ENCODE data around the gene UBE2E2. TPM values are rescaled to one million over a fixed set of nuclear protein-coding genes. Genes with fewer than 3 reads are reported as not detected.

The UBE2E2 gene
- total RNA-seq, 3 donors from 2014 or later = 31.5 to 96.2 (median 59.7) TPM

DNA sequence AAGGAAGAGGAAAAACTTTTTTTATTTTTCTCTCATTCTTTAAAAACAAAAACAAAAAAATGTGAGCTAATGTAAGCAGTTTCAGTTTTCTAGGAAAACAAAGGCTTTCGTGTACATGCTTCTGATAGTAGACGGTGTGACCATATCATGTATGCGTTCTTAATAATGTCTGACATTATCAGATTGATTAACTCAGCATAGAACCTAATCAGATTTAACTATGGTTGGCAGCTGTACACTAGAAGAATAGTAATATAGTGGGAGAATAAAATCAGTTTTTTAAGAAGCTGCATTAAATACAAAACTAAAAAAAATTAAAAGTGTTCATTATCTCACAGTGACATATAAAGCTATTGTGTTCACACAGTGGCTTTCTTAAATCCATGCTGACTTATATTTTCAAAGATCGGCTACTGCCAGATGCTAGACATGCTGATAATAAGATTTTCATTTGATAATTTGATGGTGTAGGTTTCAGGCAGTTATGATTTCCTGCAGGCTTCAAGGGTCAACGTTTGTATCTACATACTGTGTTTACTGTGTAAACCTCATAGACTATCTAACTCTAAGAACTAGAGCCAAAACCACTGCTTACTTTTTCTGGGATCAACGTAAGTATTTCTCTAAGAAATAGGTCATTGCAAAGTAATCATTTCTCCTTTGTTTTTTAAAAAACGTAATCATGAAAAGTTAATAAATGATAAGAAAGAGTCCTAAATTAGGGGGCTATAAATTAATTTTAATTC lies 74.0 kb downstream of the UBE2E2 start:
- H3K9me3 ChIP-seq = peaks cover 2 to 3% of the 10 kb centered on the region in 2 donors
- no peaks in the 10 kb centered on the region for H3K36me3 ChIP-seq
- intact Hi-C loops (cut with DNase I; ENCODE audit: low total_unique reads) = no loop called here
- H3K4me3 ChIP-seq = no peak overlapping the region
- H3K27ac ChIP-seq = no peak overlapping the region
- DNase-seq (ENCODE audit: low spot score in 2 of 2) = no peak
- no peaks in the 10 kb centered on the region for H3K27me3 ChIP-seq
- no peaks in the 10 kb centered on the region for H3K4me1 ChIP-seq
- TF ChIP-seq, protein P1, sequence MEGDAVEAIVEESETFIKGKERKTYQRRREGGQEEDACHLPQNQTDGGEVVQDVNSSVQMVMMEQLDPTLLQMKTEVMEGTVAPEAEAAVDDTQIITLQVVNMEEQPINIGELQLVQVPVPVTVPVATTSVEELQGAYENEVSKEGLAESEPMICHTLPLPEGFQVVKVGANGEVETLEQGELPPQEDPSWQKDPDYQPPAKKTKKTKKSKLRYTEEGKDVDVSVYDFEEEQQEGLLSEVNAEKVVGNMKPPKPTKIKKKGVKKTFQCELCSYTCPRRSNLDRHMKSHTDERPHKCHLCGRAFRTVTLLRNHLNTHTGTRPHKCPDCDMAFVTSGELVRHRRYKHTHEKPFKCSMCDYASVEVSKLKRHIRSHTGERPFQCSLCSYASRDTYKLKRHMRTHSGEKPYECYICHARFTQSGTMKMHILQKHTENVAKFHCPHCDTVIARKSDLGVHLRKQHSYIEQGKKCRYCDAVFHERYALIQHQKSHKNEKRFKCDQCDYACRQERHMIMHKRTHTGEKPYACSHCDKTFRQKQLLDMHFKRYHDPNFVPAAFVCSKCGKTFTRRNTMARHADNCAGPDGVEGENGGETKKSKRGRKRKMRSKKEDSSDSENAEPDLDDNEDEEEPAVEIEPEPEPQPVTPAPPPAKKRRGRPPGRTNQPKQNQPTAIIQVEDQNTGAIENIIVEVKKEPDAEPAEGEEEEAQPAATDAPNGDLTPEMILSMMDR (IDR thresholded peaks at IDR 0.05) = no peak
- TF ChIP-seq POLR2A (IDR thresholded peaks at IDR 0.05) (no peak), POLR2AphosphoS5 (IDR thresholded peaks at IDR 0.05) (no peak)

DNA sequence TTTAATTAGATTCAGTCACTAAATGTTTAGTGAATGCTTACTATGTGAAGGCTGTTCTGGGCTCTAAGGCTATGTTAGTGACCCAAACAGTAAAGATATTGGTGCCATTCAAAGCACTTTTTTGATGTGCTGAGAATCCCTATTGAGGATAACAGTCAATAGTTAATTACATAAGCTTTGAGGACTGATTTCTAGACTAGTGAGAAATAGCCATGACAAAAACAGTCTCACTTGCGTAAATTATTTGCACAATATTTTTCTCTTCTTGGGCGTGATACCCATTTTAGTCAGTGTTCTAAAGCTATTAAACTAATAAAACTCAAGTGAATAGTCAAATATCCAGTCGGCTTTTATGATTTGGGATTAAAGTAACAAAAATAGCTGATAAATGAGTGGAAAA lies 74.6 kb downstream of the UBE2E2 start:
- DNase-seq (ENCODE audit: low spot score in 2 of 2) = no peak
- no peaks in the 10 kb centered on the region for H3K4me1 ChIP-seq
- no peaks in the 10 kb centered on the region for H3K9me3 ChIP-seq
- H3K27ac ChIP-seq = no peak overlapping the region
- intact Hi-C loops (cut with DNase I; ENCODE audit: low total_unique reads) = no loop called here
- TF ChIP-seq, protein P1 (IDR thresholded peaks at IDR 0.05) = no peak
- TF ChIP-seq POLR2A (IDR thresholded peaks at IDR 0.05) (no peak), POLR2AphosphoS5 (IDR thresholded peaks at IDR 0.05) (no peak)
- no peaks in the 10 kb centered on the region for H3K27me3 ChIP-seq
- H3K36me3 ChIP-seq = no peaks in the 10 kb centered on the region
- no peak overlapping the region for H3K4me3 ChIP-seq

DNA sequence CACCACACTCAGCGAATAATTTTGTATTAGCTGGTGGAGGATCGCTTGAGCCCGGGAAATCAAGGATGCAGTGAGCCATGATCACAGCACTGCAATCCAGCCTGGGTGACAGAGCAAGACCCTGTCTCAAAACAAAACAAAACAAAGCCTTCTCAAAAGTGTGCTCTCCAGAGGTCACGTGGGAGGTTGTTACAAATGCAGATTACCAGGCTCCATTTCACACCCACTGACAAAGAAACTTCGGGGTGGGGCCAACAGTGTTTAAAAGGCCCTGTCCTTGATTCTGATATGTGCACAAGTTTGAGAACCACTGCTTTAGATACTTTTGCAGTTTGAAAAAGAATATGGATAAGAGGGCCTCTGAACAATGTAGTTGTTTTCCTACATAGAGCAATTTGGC lies 80.5 kb downstream of the UBE2E2 start:
- Histone ChIP-seq H3K27ac (no peak overlapping the region), H3K36me3 (no peaks in the 10 kb centered on the region), H3K4me3 (no peak overlapping the region), H3K4me1 (no peaks in the 10 kb centered on the region), H3K9me3 (peaks cover 6 to 12% of the 10 kb centered on the region in 2 donors), H3K27me3 (no peaks in the 10 kb centered on the region)
- no peak for DNase-seq (ENCODE audit: low spot score in 2 of 2)
- TF ChIP-seq, protein P1 (IDR thresholded peaks at IDR 0.05) = no peak
- TF ChIP-seq POLR2AphosphoS5 (IDR thresholded peaks at IDR 0.05) (no peak), POLR2A (IDR thresholded peaks at IDR 0.05) (no peak)
- intact Hi-C loops (cut with DNase I; ENCODE audit: low total_unique reads) = no loop called here

DNA sequence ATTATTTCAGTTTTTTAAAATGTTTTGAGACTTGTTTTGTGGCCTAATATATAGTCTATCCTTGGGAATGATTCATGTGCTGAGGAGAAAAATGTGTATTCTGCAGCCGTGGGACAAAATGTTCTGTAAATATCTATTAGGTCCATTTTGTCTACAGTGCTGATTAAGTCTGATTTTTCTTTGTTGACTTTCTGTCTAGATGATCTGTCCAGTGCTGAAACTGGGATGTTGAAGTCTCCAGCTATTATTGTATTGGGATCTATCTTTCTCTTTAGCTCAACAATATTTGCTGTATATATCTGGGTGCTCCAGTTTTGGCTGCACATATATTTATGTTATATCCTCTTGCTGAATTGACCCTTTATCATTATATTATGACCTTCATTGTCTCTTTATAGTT lies 85.2 kb downstream of the UBE2E2 start:
- DNase-seq (ENCODE audit: low spot score in 2 of 2) = no peak
- Histone ChIP-seq H3K9me3 (peaks cover 6 to 12% of the 10 kb centered on the region in 2 donors), H3K27me3 (no peaks in the 10 kb centered on the region), H3K36me3 (no peaks in the 10 kb centered on the region), H3K4me3 (no peak overlapping the region), H3K27ac (no peak overlapping the region), H3K4me1 (no peaks in the 10 kb centered on the region)
- TF ChIP-seq POLR2AphosphoS5 (IDR thresholded peaks at IDR 0.05) (no peak), POLR2A (IDR thresholded peaks at IDR 0.05) (no peak)
- TF ChIP-seq, protein P1 (IDR thresholded peaks at IDR 0.05) = no peak
- intact Hi-C loops (cut with DNase I; ENCODE audit: low total_unique reads) = no loop called here

DNA sequence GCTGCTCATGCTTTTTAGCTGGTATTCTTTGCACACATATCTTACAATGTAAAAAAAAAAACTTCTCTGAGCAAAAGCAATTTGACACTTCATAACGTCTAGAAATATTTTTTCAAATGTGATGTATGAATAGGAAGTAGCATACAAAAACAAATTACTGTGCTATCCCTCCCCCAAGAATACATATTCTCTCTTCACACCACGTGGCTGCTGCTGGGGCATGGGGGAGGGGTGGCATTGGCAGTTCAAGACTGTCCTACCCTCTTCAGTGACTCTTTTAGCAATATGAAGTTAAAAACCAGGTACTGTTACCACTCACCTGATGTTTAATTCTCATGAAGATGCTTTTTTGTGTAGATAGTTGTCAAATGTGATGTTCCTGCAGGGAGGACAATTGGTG lies 85.6 kb downstream of the UBE2E2 start:
- no peak overlapping the region for H3K4me3 ChIP-seq
- no peak for TF ChIP-seq POLR2A (IDR thresholded peaks at IDR 0.05)
- TF ChIP-seq POLR2AphosphoS5 (IDR thresholded peaks at IDR 0.05) = no peak
- TF ChIP-seq, protein P1 (IDR thresholded peaks at IDR 0.05) = no peak
- no peak overlapping the region for H3K27ac ChIP-seq
- intact Hi-C loops (cut with DNase I; ENCODE audit: low total_unique reads) = no loop called here
- peaks cover 6 to 12% of the 10 kb centered on the region in 2 donors for H3K9me3 ChIP-seq
- no peaks in the 10 kb centered on the region for H3K27me3 ChIP-seq
- DNase-seq (ENCODE audit: low spot score in 2 of 2) = no peak
- no peaks in the 10 kb centered on the region for H3K36me3 ChIP-seq
- no peaks in the 10 kb centered on the region for H3K4me1 ChIP-seq
